Activated T-cell treated with anti-CD3 and anti-CD28 coated beads for 1 hour (primary cell): ENCODE measurements around the gene ICAM4.
A peak's percentile ranks its signal among the peaks of the same experiment; 100 is the strongest.

Experiments used
- DNase-seq: peaks from one replicate; pipeline ENCODE4 v3.0.0-alpha.2; 2020; ENCODE audit warnings: low read depth

ICAM4 gene

DNA sequence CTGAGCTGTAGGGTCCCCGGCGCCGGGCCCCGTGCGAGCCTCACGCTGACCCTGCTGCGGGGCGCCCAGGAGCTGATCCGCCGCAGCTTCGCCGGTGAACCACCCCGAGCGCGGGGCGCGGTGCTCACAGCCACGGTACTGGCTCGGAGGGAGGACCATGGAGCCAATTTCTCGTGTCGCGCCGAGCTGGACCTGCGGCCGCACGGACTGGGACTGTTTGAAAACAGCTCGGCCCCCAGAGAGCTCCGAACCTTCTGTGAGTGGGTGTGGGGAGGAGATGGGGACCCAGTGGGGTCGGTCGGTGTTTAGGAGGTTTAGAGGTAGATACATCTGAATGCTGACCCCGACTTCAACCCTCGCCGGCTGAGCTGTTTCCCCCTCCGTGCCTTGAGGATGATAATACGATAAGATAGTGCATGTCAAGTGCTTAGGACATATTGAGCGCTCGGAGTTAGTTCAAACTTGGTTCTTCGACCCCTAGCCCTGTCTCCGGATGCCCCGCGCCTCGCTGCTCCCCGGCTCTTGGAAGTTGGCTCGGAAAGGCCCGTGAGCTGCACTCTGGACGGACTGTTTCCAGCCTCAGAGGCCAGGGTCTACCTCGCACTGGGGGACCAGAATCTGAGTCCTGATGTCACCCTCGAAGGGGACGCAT is 4.9 kb downstream of the ICAM4 start:
- no peak for DNase-seq

DNA sequence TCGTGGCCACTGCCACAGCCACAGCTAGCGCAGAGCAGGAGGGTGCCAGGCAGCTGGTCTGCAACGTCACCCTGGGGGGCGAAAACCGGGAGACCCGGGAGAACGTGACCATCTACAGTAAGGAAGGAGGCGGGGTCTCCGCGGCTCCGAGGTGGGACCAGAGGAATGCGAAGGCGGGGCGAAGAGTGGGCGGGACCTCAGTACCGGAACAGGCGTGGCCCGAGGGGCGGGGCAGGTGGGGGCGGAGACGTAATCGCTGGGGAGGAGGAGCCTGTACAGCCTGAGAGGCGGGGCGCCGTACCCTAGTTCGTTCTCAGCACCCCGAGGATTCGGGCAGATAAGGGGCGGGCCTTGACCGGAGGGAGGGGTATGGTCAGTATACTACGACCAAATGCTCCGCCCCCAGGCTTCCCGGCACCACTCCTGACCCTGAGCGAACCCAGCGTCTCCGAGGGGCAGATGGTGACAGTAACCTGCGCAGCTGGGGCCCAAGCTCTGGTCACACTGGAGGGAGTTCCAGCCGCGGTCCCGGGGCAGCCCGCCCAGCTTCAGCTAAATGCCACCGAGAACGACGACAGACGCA is 5.5 kb downstream of the ICAM4 start:
- DNase-seq: peak; percentile 53

DNA sequence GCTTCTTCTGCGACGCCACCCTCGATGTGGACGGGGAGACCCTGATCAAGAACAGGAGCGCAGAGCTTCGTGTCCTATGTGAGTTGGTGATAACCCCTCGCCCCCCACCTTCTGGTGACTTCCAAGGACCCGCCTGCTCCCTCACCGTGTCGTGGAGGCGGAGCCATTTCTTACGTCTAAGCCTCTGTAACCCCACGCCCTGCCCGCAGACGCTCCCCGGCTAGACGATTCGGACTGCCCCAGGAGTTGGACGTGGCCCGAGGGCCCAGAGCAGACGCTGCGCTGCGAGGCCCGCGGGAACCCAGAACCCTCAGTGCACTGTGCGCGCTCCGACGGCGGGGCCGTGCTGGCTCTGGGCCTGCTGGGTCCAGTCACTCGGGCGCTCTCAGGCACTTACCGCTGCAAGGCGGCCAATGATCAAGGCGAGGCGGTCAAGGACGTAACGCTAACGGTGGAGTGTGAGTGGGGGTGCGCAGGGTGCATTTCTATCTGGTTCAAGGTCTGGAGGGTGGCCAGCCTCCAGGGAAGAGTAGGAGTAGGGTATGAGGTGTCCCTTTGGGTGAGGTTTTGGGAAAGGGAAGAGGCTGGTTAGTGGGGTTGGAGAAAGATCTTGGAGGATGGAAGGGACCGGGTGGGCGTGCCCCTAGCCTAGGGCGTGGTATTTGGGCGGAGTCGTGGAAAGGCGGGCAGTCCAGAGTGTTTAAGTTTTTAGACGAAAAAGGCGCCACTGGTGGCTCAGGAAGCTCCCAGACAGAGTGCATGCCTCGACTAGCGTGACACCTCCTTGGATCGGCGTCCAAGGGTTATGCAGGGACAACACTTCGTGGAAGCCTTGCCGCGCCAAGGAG is 6.3 kb downstream of the ICAM4 start:
- DNase-seq: no peak

DNA sequence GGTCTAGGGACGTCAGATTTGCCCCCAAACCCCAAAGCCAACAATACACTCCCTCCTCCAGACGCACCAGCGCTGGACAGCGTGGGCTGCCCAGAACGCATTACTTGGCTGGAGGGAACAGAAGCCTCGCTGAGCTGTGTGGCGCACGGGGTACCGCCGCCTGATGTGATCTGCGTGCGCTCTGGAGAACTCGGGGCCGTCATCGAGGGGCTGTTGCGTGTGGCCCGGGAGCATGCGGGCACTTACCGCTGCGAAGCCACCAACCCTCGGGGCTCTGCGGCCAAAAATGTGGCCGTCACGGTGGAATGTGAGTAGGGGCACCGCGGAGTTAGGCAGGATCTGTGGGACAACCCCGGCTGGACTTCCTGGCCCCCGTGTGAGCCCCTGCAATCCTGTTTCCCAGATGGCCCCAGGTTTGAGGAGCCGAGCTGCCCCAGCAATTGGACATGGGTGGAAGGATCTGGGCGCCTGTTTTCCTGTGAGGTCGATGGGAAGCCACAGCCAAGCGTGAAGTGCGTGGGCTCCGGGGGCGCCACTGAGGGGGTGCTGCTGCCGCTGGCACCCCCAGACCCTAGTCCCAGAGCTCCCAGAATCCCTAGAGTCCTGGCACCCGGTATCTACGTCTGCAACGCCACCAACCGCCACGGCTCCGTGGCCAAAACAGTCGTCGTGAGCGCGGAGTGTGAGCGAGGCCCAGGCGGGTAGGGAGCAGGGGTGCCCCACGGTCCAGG is 7.0 kb downstream of the ICAM4 start:
- no peak for DNase-seq

DNA sequence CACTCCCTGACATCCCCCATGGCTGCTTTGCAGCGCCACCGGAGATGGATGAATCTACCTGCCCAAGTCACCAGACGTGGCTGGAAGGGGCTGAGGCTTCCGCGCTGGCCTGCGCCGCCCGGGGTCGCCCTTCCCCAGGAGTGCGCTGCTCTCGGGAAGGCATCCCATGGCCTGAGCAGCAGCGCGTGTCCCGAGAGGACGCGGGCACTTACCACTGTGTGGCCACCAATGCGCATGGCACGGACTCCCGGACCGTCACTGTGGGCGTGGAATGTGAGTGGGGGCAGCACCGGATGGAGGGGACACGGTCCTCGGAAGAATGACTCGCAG is 7.6 kb downstream of the ICAM4 start:
- no peak for DNase-seq

DNA sequence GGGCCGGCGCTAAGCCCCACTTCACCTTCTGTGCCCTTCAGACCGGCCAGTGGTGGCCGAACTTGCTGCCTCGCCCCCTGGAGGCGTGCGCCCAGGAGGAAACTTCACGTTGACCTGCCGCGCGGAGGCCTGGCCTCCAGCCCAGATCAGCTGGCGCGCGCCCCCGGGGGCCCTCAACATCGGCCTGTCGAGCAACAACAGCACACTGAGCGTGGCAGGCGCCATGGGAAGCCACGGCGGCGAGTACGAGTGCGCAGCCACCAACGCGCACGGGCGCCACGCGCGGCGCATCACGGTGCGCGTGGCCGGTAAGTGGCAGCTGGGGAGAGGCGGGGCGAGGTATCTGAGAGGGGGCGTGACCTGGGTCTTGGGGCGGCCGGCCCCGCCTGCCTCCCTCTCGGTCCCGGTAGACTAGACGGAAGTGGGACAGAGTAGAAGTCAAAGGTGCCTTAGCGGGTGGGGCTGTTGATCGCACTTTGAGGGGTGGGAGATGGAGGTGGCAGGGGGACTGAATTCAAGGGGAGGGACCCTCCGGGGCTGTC is 8.6 kb downstream of the ICAM4 start:
- DNase-seq: peak; percentile 49

DNA sequence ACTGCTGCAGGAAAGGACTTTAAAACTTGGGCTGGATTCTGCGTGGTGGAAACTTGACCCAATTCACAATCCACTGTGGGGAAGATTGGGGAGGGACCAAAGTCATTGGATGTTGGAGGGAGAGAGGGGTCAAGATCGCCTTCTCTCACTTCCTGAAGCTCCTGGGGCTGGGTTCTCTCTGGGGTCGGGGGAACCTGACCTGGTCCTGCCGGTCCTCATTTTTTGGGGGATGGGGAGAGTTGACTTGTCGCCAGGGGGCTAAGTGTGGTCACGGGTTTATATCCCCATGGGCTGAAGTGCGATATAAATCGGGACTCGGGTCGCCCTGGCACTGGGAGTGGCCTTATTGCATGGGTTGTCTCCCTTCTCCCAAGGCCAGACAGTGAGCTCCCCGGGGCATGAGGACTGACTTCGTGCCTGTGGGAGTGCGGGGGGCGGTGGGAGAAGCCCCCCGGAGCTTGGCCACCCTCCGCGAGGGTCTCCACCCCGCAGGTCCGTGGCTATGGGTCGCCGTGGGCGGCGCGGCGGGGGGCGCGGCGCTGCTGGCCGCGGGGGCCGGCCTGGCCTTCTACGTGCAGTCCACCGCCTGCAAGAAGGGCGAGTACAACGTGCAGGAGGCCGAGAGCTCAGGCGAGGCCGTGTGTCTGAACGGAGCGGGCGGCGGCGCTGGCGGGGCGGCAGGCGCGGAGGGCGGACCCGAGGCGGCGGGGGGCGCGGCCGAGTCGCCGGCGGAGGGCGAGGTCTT is 9.3 kb downstream of the ICAM4 start:
- no peak for DNase-seq

DNA sequence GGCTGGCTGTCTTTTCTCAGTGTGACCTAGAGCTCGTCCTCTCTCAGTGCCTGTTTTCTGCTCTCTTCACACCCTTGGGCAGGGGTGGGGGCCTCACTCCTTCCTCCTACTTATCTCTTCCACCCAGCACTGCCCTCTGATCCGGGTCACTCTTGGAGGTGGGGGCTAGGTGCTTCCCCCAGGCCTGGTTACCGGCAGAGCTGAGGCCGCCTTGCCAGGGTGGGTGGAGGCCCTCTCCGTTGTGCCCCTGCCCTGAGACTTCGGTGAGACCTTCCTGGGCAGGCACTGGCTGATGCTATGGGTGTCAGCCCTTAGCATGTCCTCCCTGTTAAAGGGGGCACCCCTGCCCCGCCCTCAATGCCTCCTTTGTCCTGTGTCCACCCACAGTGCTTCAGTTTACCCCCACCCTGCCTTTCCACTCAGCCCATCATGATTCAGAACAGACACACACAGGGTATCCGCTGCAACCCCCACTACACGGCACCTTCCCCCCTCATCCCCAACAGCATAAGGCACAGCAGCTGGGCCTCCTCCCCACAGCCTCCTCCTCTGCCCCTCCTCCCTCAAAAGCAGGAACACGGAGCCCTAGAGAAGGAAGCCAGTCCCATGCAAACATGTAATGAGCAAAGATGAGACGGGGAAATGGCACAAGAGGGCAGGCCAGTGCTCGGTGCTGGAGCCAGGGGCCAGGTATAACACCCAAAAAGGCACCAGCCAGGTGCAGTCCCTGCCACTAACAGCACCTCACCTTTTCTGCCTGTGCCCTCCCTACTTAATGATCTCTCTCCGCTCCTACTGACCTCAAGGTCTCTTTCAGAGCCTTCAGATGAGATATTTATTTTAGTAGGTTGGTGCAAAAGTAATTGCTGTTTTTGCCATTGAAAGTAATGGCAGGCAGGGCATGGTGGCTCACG is 13.0 kb downstream of the ICAM4 start:
- DNase-seq: no peak

DNA sequence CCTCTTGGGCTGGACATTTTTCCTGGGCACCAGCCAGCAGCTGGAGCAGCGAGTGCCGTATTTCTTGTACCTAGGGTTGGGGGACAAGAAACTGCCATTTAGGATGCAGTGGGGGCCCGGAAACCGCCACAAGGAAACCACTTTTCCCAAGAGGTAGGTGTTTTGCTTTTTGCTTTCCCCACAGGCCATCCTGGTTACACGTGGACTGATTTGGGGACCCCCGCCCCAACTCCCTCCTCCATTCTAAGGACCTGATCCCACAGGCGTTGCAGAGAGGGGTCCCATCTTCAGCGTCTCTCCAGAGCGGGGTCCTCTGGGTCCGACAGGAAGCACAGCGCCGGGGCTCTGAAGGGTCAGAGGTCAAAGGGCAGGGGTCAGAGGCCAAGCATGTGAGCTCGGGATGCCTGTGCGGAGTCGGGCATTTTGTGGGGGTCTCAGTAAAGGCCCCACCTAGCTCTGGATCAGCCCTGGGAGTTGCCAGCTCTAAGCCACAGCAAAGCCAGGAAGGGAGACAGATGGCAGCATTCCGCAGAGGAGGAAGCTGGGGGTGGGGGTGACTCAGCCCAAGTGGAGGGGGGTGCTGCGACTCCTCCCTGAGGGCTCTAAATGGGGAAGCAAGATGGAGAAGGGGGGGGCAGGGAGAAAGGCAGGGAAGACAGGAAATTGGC is 18.5 kb downstream of the ICAM4 start:
- no peak for DNase-seq

DNA sequence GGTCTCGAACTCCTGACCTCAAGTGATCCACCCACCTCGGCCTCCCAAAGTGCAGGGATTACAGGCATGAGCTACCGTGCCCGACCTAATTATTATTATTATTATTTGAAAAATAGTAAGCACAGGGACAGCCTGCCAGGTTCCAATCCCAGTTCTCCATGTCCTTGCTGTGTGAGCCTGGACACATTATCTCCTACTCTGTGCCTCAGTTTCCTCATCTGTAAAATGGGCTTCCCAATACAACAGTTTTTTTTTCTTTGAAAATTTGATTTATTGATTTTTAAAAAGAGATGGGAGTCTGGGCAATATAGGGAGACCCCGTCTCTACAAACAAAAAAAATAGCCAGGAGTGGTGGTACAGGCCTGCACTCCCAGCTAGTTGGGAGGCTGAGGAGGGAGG is 19.6 kb downstream of the ICAM4 start:
- no peak for DNase-seq

DNA sequence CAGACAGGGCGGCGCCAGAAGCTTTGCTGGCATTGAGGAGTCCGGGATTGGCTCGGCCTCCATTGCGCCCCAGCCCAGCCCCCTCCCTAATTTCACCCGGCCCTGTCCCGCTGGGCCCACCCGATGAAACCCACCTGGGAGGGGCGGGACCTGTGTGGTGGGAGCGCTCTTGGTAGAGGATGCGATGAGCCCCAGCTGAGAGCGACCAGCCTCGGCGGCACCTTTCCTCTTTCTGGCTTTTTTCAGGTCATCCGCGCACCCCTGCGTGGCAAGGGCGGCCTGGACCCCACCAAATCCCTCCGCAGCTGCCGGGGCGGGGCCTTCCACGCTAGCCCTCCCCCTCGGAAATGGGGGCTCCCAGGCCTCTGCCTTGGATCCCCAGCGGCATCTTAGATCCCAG is 22.7 kb downstream of the ICAM4 start, which contains the start of gene ZGLP1:
ZGLP1 (minus strand) TSS at position 393 of the 400 bp plus-strand sequence.
- DNase-seq: no peak

DNA sequence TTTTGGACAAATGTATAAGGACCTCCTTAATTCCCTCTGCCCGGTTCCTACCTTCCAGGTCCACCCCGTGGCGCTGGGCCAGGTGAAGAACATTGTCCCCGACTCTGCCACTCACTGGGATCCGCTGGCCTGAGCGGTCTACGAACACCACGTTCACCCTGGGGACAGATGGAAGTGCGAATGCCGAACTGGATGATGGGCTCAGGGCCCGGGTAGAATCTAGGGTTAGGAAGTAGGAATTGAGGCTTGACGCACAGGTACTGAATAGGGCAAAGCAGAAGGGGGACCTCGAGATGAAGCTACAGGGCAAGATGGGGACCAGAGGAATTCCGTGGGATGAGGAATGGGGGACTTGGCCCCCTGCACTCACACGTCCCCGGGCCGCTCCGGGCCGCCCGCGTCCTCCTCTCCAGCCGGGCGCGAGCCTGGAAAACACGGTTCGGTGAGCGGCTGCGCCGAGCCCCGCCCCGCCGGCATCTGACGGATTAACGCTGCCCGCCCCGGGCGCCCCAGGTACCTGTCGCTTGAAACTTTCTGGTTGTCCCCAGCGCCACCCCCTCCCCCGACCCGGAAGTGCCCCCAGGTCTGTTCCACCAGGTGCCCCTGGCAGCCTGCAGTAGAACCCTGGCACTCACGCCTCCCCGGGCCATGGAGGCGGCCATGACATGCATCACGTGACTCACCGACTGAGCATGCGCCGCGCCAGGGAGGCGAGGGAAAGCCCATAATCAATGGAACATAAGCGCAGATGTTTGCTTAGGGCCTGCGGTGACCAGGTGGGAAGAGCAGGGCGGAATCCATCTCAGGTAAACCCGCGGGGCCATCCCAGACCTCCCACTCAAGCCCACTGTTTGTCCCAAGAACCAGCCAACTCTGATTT is 28.8 kb downstream of the ICAM4 start, which contains the start of gene FDX2:
FDX2 (minus strand) TSS at position 681 of the 880 bp plus-strand sequence; CDS start at position 662, 19 bp downstream.
- DNase-seq: peak; percentile 96

DNA sequence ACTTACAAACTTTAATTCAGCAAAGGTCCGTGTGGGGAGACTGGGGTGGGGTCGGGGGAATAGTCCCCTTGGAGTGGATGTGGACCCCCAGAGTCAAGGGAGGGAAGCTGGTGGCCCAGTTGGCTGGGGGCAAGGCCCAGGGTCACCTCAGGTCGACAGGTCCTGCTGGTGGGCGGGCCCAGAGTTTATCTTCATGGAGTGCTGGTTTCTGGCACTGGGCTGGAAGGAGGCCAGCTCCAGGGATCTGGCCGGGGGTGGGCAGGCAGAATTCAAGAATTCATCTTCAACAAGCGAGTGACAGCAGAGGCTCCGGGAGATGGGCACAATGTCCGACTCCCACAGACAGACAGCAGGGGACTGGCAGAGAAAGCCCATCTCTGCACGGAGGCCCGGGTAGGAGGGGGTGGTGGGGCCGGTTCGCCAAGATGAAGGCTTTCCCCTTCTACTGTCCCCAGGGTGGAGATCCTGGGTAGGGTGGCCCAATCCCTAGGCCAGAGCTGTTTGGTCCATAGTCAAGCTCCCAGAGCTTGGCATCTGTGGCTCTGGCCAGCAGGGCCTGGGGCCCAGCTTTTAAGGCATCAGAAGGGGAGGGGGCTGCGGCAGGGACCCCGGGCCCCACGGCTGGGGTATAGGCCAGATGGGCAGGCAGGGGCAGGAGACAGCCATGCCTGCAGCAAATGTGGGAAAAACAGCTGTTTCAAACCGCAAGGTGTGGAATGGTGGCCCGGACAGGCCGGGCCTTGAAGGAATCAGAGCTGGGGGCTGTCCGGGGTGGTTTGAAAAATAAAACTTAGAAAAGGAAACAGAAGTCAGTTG is 29.7 kb downstream of the ICAM4 start:
- DNase-seq: no peak

DNA sequence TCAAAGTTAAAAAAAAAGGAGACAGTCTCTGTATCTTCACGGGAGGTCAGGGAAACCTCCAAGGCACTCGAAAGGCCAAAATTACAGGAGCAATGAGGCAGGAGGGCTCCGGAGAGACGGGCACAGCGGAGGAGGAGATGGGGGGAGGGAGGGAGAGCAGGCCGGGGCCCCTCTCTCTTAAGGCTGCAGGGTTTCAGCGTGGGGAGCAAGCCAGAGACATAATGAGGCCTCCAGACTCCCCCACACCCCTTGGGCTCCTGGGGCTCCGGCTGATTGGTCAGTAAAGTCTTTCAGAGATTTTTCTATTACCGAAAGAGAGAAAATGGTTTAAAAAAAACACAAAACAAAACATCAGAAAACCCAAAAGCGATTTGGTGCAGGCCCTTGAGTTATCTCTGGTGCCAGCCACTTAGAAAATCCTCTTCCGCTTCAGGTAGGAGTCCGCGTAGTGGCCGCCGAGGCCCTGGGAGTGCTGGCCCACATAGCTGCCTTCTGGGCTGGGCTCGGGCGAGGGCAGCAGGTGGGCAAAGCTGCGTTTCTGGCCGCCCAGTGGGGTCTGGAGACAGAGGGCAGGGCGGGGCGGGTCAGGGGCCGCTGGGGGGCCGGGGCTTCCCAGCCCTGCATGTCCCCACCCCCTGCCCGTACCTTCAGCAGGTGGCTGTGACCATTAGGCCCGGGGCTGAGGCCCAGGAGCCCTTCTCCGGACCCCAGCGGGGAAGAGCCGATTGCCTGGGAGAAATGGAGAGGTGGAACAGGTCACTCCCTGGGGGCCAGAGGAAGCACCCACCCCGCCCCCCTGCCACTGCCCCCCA is 30.5 kb downstream of the ICAM4 start:
- DNase-seq: no peak

DNA sequence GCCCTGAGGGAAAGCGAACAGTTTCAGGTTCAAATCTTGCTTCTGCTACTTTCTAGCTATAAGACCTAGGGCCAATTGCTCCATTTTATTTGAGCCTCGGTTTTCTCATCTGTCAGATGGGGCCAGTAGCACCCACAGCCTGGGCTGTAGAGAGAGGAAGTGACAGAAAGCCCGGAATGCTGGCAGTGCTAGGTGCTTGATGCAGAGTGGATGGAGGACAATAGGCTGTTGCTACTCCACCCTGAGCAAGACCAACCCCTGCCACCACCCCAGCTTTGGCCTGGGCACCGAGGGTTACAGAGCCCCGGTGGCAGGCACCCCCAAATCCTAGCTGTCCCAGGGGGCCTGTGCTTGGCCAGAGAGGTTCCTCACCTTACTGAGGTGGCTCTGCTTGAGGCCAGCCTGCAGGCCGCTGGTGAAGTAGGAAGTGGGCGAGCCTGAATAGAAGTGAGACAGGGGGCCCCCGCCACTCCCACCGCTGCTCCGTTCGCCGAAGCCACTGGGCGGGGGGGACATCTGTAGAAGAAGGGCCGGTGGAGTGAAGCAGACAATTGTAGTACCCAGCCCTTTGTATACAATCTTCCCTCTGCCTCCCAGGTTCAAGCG is 31.2 kb downstream of the ICAM4 start:
- DNase-seq: no peak

DNA sequence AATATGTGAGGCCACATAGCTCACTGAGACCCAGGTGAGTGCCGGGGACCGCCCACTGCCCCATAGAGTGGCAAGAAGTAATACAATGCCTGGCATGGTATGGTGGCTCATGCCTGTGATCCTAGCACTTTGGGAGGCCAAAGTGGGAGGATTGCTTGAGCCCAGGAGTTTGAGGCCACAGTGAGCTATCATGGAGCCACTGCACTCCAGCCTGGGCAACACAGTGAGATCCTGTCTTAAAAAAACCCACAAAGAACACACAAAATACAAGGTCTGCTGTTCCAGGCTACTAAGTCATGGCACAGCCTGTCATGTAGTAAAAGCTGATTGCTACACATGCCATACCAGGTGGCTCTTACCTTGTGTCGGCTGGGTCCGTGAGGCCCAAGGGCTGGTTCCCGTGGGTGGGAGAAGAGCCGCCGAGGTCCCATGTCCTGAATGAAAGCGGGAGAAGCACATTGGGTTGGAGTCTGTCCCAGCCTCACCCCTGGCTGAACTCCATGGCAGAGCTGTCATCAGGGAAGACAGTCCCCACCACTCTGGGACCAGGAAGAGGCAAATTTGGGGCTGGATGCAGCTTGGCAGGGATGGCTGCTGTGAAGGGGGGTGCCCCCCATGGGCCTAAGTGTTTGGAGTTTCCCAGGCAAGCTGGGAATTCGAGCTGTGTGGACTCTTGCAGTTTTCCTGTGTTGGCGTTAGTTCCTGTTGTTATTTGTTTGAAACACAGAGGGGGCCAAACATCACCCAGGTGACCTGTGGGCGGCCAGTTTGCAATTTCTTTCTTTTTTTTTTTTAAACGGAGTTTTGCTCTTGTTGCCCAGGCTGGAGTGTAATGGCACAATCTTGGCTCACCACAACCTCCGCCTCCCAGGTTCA is 32.3 kb downstream of the ICAM4 start:
- DNase-seq: no peak
